Uterus (tissue), 2 donors: Measurements from ENCODE around the gene PLPP4.

Experiments
- POLR2A ChIP-seq, 2 donors: fragments of 450-650 bp; IDR thresholded peaks; one replicate each; pipeline ENCODE4 v1.6.1; 2016; ENCODE audit warnings: antibody characterized with exemption in 2 of 2, mild to moderate bottlenecking in 1 of 2, moderate library complexity in 1 of 2
- TF ChIP-seq, protein P1 (sequence below), 4 experiments: fragments of 200-600 bp in 2 of 4; fragments of 450-650 bp in 2 of 4; sonication (generic) in 2 of 4; IDR thresholded peaks; one replicate each; pipeline ENCODE4 v1.5.1; 2016 to 2019; ENCODE audit warnings: antibody characterized with exemption in 4 of 4, mild to moderate bottlenecking in 2 of 4, moderate library complexity in 1 of 4

DNA sequence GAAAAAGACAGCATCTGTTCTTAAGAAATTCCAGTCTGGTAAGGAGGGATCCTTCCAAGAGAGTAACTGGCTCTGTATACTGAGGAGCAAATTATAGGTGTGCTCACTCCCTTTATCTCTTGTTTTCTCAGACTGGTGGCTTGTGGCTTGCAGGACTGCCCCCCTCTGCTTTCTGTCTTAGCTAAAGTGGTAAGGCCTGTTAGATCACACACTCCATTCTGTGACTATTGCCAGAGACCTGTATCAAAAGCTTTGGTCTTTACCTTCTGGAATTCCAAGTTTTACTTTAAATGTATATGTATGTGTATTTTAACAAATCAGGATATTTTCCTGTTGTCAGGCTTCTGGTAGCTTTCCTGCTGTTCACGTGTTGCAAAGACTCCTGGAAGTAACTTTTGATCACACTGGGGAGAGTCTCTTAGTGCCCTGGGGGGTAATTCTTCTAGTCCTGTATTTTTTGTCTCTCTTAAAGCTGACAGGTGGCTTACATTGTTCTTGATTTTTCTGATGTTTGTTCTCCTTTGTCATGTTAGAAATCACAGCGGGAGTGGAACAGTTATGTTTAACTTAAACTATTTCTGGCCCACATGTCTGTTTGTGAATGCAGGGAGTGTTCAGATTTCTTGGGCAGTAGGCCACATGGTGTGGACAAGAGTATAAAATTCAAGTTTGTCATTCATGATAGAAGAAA, 99.0 kb downstream of the PLPP4 start:
- TF ChIP-seq POLR2A (IDR thresholded peaks at IDR 0.05): no peak
- TF ChIP-seq, protein P1, sequence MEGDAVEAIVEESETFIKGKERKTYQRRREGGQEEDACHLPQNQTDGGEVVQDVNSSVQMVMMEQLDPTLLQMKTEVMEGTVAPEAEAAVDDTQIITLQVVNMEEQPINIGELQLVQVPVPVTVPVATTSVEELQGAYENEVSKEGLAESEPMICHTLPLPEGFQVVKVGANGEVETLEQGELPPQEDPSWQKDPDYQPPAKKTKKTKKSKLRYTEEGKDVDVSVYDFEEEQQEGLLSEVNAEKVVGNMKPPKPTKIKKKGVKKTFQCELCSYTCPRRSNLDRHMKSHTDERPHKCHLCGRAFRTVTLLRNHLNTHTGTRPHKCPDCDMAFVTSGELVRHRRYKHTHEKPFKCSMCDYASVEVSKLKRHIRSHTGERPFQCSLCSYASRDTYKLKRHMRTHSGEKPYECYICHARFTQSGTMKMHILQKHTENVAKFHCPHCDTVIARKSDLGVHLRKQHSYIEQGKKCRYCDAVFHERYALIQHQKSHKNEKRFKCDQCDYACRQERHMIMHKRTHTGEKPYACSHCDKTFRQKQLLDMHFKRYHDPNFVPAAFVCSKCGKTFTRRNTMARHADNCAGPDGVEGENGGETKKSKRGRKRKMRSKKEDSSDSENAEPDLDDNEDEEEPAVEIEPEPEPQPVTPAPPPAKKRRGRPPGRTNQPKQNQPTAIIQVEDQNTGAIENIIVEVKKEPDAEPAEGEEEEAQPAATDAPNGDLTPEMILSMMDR (IDR thresholded peaks at IDR 0.05): no peak
